Activated gamma-delta T cell treated with Interleukin-2 at 50 U/mL for 16 hours (primary cell): ENCODE results near the gene DMD.

Source experiments
- DNase-seq: peaks from one replicate; pipeline ENCODE4 v3.0.0-alpha.2; 2020

Gene DMD

DNA sequence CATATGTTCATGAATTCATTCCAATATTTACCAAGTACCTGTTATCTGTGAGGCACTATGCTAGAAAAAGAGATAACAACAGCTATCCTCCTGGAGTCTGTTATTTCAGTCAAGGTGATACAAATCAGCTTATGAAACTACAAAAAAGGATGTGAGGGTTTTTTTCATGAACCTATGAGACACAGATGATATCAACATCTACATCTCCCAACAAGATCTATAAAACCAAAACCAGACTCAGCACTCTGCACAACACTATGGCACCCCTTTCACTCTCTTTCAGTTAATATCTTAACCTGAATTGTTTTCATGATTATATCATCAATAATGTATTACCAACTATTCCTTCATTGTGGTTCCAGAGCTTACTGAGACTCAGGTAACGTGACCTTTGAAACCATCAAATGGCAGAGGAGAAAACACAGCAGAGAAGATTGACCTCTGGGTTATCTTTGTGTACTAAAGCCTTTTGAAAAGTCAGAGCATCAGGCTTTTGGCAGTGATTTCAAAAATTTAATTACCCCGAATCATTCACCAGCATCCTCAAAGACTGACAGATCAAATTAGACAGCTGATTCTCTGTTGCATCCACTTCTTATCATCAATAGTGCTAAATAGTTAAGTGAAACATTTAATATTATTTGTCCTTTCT lies 1894.9 kb downstream of the DMD start:
- no peak for DNase-seq

DNA sequence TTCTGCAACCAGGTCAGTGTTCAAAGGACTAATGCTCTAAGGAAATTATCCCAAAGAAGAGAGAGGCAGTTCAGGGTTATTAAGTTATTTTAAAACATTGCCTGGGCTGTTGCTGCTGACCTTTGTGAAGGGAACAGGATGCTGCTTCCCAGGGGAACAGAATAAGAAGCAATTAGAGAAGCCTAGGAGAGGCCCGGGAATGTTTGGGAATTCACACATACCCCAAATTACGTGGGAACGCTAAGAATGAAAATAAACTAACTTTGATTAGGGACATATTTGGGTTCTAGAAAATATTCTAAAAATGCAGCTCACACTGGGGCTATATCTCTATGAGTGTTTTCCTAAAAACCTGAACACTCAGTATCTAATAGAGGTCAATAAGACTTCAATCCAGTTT lies 1896.4 kb downstream of the DMD start:
- no peak for DNase-seq

DNA sequence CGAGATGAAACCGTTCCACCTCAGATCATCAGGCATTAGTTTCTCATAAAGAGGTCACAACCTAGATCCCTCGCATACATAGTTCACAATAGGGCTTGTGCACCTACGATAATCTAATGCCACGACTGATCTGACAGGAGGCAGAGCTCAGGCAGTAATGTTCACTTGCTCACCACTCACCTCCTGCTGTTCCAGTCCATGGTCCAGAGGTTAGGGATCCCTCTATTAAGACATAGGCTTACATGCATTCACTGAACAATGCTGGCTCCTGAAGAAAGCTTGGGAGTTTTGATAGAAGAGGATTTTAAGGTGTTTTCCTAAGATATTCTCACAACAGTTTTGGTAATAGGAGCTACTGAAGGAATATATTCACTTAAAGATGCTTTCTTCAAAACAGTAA lies 1903.4 kb downstream of the DMD start:
- DNase-seq, result no peak

DNA sequence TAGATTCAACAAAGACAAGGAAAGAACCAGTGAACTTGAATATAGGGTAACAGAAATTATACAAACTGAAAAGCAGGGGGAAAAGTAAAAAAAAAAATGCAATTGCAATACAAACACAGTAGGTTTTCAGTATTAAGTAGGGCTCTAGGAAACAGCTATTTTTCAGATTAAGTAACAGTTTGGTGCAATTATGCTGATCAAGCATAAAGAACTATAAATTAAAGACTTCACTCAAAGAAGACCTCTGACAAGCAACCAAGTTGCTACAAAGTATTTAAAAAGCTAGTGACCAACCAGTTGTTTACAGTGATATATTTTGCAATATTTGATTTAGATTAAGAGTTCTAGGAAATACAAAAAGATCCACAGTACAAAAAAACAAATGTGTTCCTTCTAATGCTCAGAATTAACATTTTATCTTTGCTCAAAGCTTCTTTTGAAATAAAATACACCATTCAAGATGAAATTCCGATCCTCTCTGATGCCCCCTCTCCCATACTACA lies 1908.7 kb downstream of the DMD start:
- DNase-seq, result no peak

DNA sequence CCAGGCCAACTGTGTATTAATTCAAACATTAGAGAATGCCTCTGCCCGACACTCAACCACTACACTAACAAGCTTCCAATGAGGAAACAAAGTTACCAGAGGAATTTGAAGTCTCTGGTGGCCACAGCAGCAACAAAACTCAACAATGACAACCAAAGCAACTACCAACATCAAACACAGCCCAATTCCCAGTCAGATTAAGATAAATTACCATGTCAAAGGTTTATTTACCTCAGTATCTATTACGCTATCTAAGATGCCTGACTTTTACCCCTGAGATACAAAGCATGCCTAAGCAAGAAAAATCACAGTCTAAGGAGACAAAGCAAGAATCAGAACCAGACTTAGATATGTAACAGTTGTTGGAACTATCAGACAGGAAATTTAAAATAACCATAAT lies 1909.4 kb downstream of the DMD start:
- no peak for DNase-seq

DNA sequence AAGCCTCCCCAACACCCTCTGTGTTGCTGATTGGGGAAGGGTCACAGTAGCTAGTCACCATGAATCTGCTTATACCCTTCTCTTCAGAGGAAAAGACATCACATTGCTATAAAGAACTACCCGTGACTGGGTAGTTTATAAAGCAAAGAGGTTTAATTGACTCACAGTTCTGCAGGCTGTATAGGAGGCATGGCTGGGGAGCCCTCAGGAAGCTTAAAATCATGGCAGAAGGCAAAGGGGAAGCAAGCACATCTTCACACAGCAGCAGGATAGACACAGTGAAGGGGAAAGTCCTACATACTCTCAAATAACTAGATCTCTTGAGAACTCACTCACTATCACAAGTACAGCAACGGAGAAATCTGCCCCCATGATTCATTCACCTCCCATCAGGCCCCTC lies 1910.1 kb downstream of the DMD start:
- DNase-seq, result no peak

DNA sequence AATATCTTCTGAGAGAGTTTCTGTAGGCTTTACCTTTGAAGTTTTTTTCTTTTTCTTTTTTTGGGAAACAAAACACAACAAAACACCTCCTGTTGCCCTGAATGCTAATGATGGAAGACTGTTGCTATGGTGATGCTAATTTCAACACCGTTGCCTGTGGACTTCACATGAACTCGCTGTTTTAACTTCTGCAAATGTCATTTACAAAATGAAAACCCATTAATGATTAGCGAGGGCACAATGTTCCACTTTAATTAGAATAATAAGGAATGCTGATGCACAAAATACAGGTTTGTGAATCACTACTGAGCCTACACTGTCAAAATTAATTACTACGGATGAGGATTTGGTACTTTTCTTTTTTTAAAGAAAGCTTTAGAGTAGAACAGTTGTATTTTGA lies 1912.4 kb downstream of the DMD start:
- DNase-seq, result no peak

DNA sequence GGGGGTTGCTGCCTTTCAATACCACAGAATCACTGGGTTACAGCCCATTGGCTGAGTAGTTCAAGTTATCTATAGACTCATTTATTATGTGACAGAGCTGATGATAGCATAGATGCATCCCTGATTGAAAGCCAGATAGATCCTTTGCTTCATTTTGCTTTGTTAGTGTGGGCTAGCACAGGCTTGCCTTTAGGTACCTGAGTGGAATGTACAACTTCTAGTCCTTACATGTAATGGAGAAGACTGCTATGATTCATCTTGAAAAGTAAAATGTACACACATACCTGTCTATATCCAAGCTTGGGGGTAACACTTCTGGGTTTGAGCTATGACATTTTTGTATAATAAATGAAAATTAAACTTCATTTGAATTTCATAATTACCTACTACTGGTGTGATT lies 1913.5 kb downstream of the DMD start:
- DNase-seq, result no peak

DNA sequence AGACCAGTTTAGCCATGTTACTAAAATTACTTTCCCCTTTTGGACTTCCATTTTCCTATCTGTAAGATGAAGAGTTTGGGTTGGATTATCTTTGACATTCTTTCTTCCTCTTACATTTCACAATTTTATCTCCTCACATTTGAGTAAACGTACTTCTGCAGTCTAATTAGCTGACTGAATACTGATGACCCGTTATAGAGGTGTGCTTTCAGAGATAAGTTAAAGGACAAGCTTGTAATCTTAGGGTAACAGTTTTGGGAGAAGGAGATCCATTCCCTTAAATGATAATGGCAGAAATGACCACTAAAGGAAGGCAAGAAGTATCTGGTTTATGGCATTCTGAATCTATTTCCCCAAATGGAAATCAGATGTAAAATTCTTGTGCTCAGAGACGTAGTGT lies 1916.9 kb downstream of the DMD start:
- DNase-seq, result no peak

DNA sequence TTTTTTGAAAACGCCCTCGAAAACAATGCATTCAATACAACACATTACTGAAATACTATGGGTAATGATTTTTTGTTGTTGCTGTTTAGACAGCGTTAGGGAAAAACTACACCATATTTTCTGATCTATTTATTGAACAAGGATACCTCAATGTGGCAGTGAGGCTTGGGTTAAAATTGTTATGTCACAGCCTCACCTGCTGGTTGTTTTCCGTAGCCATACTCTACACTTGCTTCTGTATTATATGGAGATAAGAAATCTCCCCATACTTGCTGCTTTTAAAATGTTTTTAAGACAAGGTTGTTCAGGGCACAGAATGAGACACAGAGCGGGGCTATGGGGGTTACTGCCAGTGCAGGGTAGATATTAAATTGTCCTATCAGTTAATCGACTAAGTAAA lies 1917.9 kb downstream of the DMD start:
- DNase-seq, result no peak

DNA sequence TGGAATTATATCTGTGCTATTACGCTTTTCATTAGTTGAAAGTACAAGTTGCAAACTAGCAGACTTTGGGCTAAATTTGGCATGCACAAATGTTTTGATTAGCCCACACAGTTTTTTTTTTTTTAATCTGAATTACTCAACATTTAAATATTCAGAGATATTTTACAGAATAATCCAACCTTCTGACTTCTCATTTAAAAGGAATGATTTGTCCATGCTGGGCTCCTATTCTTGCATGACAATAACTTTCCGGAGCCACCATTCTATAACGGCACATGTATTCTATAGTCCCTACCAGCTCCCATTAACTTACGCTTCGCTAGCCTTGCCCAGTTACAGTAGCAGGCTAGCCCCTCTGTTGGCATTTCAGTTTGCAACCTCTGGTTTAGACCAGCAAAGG lies 1920.2 kb downstream of the DMD start:
- no peak for DNase-seq

DNA sequence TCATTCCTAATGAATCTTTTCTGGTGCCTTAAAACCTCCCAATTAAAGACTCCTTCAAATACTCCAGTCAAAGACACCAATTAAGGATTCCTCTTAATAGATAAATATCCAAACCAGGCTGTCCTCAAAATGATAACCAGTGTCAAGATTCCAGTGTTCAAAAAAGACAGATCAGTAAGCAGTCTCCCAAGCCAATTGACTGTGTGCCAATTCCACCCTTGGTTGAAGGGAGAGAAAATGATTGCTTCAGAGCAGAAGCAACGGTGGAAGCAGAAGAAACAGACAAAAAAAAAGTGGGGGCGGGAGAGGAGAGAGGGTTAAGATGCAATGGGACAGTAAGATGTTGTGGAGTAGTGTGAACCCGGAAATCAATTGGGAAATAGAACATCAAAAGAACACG lies 1923.5 kb downstream of the DMD start:
- DNase-seq, result no peak

DNA sequence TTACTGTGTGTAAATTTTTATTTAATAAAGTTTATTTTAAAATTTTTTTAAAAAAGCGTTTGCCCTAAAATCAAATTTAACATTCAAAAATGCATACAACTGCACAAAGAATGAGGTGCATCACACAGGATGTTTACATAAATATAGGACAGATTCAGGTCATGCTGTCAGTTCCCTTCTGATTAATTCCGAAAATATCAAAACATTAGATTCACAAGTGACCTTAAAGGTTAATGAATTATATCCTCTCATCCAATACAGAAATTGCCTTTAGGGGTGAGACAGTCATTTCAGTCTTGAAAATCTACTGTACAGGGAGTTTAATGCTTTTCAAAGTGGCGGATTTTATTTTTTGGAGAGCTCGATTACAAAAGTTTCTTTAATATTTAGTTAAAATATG lies 1930.8 kb downstream of the DMD start:
- DNase-seq, result no peak

DNA sequence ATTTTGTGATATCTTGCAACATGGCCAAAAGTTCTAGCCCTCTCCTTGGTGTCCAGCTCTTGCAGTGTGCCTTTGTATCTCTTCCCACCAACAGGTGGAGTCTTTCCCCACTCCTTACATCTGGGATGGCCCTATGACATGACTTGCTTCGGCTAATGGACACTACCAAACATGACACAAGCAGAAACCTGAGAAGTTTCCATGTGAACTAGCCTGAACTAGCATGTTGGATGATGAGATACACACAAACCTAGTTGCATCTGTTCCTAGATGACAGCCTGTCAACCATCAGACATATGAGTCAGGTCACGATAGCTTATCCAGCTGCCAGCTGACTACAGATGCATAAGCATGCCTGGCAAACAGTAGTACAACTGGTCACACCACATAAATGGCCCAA lies 1932.0 kb downstream of the DMD start:
- DNase-seq, result no peak

DNA sequence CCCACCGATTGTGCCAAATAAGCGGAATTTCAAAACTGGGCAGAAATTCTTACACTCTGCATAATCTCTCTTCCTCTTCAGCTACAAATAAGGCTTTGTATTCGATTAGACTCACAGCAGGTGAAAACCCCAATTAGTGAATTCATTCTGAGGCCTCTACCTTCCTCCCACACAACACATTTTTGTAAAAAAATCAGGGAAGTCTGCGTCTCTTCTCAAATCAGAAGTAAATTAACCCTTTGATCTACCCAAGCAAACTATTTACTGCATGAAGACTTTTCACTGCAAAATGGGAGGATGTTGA lies 1938.9 kb downstream of the DMD start:
- no peak for DNase-seq

DNA sequence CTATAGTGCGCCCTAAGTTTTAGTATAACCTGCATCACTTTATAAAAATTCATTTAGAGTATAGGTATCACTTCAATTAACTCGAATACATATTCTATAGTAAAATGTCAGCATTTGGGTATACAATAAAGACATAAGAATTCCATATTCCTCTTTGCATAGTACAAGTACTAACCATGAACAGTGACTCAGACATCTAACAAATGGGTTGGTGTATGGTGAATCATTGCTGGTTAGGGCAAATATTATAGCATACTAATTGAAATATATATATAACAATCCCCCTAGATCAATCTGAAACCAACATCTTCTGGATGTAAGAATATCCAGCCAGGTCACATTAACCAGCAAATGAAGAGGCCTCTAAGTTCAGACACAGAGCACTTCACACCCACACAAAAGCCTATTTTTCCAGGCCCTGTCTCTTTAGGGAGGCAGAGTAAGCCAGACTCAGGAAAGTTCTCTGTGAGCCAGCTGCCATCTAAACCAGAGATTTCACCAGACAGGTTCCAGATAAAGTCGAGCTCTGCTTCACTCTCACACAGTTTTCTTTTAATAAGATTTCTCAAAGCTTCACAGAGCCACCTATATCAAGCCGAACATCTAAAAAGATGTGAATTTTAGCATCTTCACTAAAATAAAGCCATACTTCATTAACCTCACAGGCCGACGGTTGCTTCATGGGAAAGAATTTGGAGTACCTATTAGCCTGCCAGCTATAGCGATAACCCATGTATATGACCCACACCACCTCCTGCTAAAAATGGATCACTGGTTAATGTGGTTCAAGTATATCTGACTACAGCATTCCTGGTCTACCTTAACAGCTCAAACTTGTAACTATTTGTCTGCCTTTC lies 1939.5 kb downstream of the DMD start:
- no peak for DNase-seq

DNA sequence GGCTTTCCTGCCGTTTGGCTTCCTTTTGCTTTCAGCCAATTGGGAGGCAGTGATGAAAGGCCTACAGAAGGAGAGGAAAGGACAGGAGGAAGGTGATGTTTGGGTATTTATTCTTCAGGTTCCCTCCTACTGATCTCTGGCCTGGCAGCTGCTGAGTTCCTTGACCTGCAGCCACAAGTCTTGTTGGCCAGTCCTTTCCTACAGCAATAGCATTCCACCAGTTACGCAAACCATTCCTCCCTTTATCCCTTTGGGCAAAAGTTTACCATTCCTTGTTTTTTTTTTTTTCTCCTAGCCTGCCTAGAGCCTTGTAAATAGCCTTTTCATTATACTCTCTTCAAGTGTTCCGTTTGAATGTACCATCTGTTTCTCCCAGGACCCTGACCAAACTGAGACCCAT lies 1941.4 kb downstream of the DMD start:
- no peak for DNase-seq

DNA sequence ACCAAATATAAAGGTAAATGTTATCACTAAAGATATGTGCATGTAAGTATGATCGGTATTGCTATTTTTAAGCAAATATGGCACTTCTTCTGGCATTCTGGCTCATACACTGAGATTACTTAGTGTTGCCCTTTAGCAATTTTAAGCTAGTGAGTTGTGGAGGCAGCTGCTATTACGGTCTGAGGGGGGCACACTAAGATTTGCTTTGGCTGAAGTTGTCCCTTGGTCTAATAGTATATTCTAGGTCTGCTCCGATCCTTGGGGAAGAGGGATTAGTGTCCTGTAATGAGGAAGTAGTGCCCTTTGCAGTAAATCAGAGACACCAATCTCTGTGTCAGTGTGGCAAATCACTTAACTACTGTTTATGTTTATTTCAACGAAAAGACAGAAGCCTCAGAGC lies 1943.0 kb downstream of the DMD start:
- DNase-seq, result no peak

DNA sequence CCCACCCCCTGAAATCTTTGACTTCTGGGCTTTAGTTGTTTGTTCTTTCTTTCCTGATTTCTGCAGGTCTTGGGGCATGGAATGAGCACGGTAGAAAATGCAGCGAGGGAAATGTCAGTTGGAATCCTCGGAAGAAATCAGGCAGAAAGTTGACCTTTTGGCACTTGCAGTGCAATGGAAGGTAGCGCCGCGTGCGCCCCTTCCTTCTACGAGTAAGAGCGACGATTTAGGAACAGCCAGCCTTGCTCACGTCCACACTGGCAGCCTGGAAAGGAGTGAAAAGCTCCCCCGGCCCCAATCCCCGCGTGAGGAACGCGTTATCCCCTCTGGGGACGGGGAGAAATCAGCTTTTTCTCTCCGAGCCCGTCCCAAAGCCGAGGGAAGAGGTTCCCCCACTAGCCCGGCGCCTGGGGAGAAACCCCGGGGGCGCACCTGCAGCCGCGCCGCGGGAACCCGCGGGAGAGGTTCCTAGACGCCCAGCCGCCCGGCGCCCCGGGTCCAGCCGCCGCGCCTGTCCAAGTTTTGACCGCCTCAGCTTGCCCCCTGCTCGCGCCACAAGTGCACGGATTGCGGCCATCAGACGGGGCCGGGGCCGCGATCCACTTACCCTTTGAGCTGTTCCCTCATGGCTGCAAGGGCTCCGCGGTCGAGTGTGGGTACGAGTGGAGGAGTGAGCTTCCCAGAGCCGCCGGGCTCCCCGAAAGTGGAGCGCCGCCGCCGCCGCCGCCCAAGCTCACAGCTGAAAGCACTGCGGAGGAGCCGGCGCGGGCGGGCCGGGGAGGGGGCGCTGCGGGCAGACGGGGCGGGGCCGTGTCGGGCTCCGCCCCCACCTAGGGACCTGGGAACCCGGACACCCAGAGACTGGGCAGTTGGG lies 1944.9 kb downstream of the DMD start:
- peak; percentile 5 for DNase-seq

DNA sequence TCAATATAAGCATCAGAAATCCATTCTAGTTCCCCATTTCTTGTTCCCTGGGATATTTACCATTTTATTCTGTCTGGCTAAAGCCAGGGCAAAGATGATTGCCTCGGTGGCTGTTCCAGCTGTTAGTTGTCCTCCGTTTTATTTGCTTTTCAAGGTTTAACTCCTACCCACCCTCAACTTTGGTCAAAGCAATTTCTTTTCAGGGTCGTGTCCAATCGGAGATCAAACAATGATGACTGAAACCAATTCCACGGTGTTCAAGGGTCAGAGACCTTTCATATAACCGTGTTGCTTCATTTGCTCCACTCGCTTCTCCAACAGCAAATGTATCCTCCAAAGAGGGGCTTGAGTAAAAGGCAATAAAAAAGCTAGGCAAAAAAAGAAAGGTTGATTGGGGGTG lies 1946.0 kb downstream of the DMD start:
- DNase-seq, result no peak

DNA sequence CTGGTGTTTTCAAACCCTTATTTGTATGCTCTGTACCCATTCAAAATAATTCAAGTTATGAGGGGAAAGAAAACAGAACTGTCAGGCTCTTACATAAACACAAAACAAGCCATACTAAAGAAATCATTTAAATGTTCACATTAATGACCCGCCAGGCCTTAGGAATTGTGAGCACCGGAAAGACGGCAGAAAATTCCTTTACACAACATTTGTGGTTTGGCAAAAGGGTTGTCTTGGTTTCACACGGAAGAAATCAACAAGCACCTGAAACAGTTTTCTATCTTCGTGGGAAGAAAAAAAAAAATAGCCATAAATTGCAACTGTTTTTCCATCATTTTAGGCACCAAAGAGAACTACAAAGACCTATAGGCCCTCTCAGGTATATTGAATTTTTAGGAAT lies 1951.0 kb downstream of the DMD start:
- DNase-seq, result no peak

DNA sequence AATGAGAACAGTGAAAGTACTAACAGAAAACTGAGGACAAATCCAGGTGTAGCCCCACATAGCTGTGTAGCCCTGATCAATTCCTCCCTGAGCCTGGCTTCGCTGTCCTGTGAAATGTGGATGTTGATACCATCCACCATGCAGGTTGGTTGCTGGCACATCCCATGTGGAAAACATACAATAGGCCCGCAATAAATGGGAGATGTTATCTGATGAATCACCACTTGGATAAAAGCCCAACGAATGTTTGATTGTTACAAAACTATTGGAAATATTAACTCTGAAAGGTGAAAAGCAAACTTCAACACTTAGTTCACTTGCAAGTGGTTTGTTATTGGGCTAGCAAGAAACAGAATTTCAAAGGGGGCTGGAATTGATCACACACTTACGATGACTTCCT lies 1953.2 kb downstream of the DMD start:
- DNase-seq, result no peak

DNA sequence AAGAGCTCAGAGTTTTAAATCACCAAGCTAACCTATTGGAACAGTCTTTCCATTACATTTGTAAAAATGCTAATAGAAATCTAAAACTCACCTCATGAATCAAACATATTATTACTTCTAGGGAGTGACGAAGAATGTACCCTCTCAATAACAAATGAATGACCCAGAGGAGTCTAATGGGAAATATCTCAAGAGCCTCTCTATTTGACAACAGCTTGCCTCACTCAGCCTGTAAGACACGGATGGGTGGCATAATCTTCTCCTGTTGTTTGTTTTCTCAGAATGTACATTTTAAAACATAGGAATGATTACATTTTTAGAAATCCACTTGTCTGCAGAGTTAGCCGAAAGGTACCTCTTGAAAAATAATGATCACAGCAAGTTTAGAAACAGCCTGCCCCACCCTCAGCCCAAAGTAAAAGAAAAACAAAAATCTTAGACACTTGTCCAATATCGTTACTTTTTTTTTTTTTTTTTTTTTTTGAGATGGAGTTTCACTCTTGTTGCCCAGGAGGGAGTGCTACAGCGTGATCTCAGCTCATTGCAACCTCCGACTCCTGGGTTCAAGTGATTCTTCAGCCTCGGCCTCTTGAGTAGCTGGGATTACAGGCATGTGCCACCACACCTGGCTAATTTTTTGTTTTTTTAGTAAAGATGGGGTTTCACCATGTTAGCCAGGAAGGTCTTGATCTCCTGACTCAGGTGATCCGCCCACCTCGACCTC lies 1955.9 kb downstream of the DMD start:
- no peak for DNase-seq
